IPS-15b (cell line): ENCODE results near the gene RBM24.

Experiments used
- H3K27me3 ChIP-seq: one replicate; pipeline ENCODE4 v1.6.1; 2013; ENCODE audit warnings: low read length; ENCODE audit not compliant: control insufficient read depth, insufficient read depth
- H3K36me3 ChIP-seq: one replicate; pipeline ENCODE4 v1.6.1; 2013; ENCODE audit warnings: low read length; ENCODE audit not compliant: control insufficient read depth, insufficient read depth
- H3K4me1 ChIP-seq: one replicate; pipeline ENCODE4 v1.6.1; 2013; ENCODE audit warnings: mild to moderate bottlenecking, low read length; ENCODE audit not compliant: control insufficient read depth, insufficient read depth
- H3K4me3 ChIP-seq: one replicate; pipeline ENCODE4 v1.5.1; 2013; ENCODE audit warnings: low read depth, low read length
- H3K9ac ChIP-seq: one replicate; pipeline ENCODE4 v1.6.1; 2013; ENCODE audit warnings: low read depth, mild to moderate bottlenecking, low read length
- H3K9me3 ChIP-seq: one replicate; pipeline ENCODE4 v1.6.1; 2013; ENCODE audit warnings: mild to moderate bottlenecking, low read length; ENCODE audit not compliant: control insufficient read depth, insufficient read depth

Gene RBM24

GRCh38 chr6:17281100-17281496 lies at the start of gene RBM24:
Gene RBM24 (plus strand): TSS chr6:17281361. CDS start chr6:17281582, 221 bp downstream.
- Histone ChIP-seq H3K36me3 (no peaks in the 10 kb centered on the region), H3K4me3 (peak within 1 kb of the TSS; percentile 84), H3K4me1 (peaks cover 2% of the 10 kb centered on the region), H3K9me3 (no peaks in the 10 kb centered on the region), H3K9ac (peak within 1 kb of the TSS; percentile 12), H3K27me3 (peaks cover 74% of the 10 kb centered on the region)

GRCh38 chr6:17233531-17233930 lies 47.6 kb upstream of the RBM24 start:
- Histone ChIP-seq H3K9me3 (no peaks in the 10 kb centered on the region), H3K4me3 (no peak overlapping the region), H3K9ac (no peak overlapping the region), H3K36me3 (no peaks in the 10 kb centered on the region), H3K4me1 (no peaks in the 10 kb centered on the region), H3K27me3 (no peaks in the 10 kb centered on the region)

- Histone ChIP-seq H3K9ac (no peak overlapping the region), H3K4me1 (no peaks in the 10 kb centered on the region), H3K36me3 (no peaks in the 10 kb centered on the region), H3K4me3 (no peak overlapping the region), H3K27me3 (no peaks in the 10 kb centered on the region), H3K9me3 (no peaks in the 10 kb centered on the region)
These were observed 43.9 kb upstream of the RBM24 start for GRCh38 chr6:17237246-17237645.

- H3K9me3 ChIP-seq = no peaks in the 10 kb centered on the region
- H3K4me3 ChIP-seq = no peak overlapping the region
- H3K4me1 ChIP-seq = no peaks in the 10 kb centered on the region
- H3K27me3 ChIP-seq = no peaks in the 10 kb centered on the region
- H3K36me3 ChIP-seq = no peaks in the 10 kb centered on the region
- H3K9ac ChIP-seq = no peak overlapping the region
These were observed 41.9 kb upstream of the RBM24 start for GRCh38 chr6:17239260-17239659.

GRCh38 chr6:17240803-17241500 lies 40.2 kb upstream of the RBM24 start:
- Histone ChIP-seq H3K4me3 (no peak overlapping the region), H3K9me3 (no peaks in the 10 kb centered on the region), H3K9ac (no peak overlapping the region), H3K4me1 (no peaks in the 10 kb centered on the region), H3K27me3 (no peaks in the 10 kb centered on the region), H3K36me3 (no peaks in the 10 kb centered on the region)

- Histone ChIP-seq H3K4me3 (no peak overlapping the region), H3K4me1 (no peaks in the 10 kb centered on the region), H3K9ac (no peak overlapping the region), H3K36me3 (no peaks in the 10 kb centered on the region), H3K9me3 (no peaks in the 10 kb centered on the region), H3K27me3 (no peaks in the 10 kb centered on the region)
These were observed 39.1 kb upstream of the RBM24 start for GRCh38 chr6:17242087-17242486.

- Histone ChIP-seq H3K4me3 (no peak overlapping the region), H3K27me3 (no peaks in the 10 kb centered on the region), H3K9me3 (no peaks in the 10 kb centered on the region), H3K4me1 (no peaks in the 10 kb centered on the region), H3K9ac (no peak overlapping the region), H3K36me3 (no peaks in the 10 kb centered on the region)
These were observed 30.9 kb upstream of the RBM24 start for GRCh38 chr6:17250237-17250636.

GRCh38 chr6:17251953-17252352 lies 29.2 kb upstream of the RBM24 start:
- no peaks in the 10 kb centered on the region for H3K4me1 ChIP-seq
- H3K9me3 ChIP-seq = no peaks in the 10 kb centered on the region
- no peaks in the 10 kb centered on the region for H3K27me3 ChIP-seq
- H3K4me3 ChIP-seq = no peak overlapping the region
- no peaks in the 10 kb centered on the region for H3K36me3 ChIP-seq
- no peak overlapping the region for H3K9ac ChIP-seq

GRCh38 chr6:17258749-17259148 lies 22.4 kb upstream of the RBM24 start:
- no peak overlapping the region for H3K9ac ChIP-seq
- no peak overlapping the region for H3K4me3 ChIP-seq
- H3K9me3 ChIP-seq = no peaks in the 10 kb centered on the region
- H3K36me3 ChIP-seq = no peaks in the 10 kb centered on the region
- H3K27me3 ChIP-seq = no peaks in the 10 kb centered on the region
- H3K4me1 ChIP-seq = no peaks in the 10 kb centered on the region

- Histone ChIP-seq H3K9me3 (no peaks in the 10 kb centered on the region), H3K9ac (no peak overlapping the region), H3K4me1 (no peaks in the 10 kb centered on the region), H3K4me3 (no peak overlapping the region), H3K36me3 (no peaks in the 10 kb centered on the region), H3K27me3 (no peaks in the 10 kb centered on the region)
These were observed 15.6 kb upstream of the RBM24 start for GRCh38 chr6:17265570-17265969.

- Histone ChIP-seq H3K9me3 (no peaks in the 10 kb centered on the region), H3K36me3 (no peaks in the 10 kb centered on the region), H3K4me1 (no peaks in the 10 kb centered on the region), H3K27me3 (no peaks in the 10 kb centered on the region), H3K4me3 (no peak overlapping the region), H3K9ac (no peak overlapping the region)
These were observed 13.6 kb upstream of the RBM24 start for GRCh38 chr6:17267566-17267965.

GRCh38 chr6:17268114-17268513 lies 13.0 kb upstream of the RBM24 start:
- H3K36me3 ChIP-seq = no peaks in the 10 kb centered on the region
- H3K9me3 ChIP-seq = no peaks in the 10 kb centered on the region
- no peak overlapping the region for H3K9ac ChIP-seq
- H3K4me3 ChIP-seq = no peak overlapping the region
- no peaks in the 10 kb centered on the region for H3K27me3 ChIP-seq
- no peaks in the 10 kb centered on the region for H3K4me1 ChIP-seq
